HepG2 (cell line): ENCODE measurements around the gene NEGR1.

Source experiments
- CTCF ChIP-seq: sonication (generic); formaldehyde crosslinking; IDR thresholded peaks from 2 replicates; pipeline ENCODE4 v1.5.0; 2020; ENCODE audit warnings: mild to moderate bottlenecking, missing genetic modification reagents, moderate library complexity
- PHB2 ChIP-seq: fragments of 450-650 bp; IDR thresholded peaks from 2 replicates; pipeline ENCODE4 v1.6.1; 2018; ENCODE audit not compliant: partially characterized antibody
- TF ChIP-seq, protein P1 (sequence below): sonication (generic); formaldehyde crosslinking; IDR thresholded peaks from 2 replicates; pipeline ENCODE4 v1.8.0; 2022; ENCODE audit warnings: mild to moderate bottlenecking, missing genetic modification reagents, moderate library complexity

- TF ChIP-seq, protein P1, sequence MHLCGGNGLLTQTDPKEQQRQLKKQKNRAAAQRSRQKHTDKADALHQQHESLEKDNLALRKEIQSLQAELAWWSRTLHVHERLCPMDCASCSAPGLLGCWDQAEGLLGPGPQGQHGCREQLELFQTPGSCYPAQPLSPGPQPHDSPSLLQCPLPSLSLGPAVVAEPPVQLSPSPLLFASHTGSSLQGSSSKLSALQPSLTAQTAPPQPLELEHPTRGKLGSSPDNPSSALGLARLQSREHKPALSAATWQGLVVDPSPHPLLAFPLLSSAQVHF (CRISPR knock-in tag), result no peak
- TF ChIP-seq PHB2, result no peak
- no peak for TF ChIP-seq CTCF (CRISPR knock-in tag)
These were observed 360.3 kb downstream of the NEGR1 start for GRCh38 chr1:71921935-71922559.
